ENCODE measurements around the gene WNT7A.

WNT7A gene

DNA sequence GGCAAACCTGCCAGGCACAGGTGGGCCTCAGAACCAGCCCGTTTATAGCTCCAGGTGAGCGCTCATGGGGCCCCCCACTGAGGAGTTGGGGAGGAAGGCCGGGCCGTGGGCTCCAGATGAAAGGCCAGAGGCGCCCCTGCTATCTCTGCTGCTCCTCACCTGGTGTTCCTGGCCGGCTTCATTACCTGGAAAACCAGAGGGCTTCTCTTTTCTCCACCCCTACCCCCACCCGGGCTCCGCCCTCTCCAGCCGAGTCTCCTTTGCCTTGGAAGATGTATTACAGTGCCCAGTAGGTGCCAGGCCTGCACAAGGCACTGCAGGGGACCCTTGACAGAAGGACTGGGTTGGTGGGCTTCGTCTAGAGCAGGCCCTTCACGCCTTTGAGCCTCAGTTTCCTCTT, 111.4 kb downstream of the WNT7A start:
- Histone ChIP-seq H3K9me3 (ENCODE audit: low read length) (no peaks in the 10 kb centered on the region), H3K9me2 (ENCODE audit: low read depth, low read length) (no peaks in the 10 kb centered on the region), H3K79me2 (ENCODE audit: insufficient read depth, low read length) (no peaks in the 10 kb centered on the region), H3K9ac (ENCODE audit: low read length) (no peak overlapping the region), H3K4me1 (ENCODE audit: insufficient read depth, low read length, severe bottlenecking) (no peaks in the 10 kb centered on the region), H3K36me3 (ENCODE audit: insufficient read depth, low read length) (no peaks in the 10 kb centered on the region), H3K27me3 (ENCODE audit: insufficient read depth, low read length) (no peaks in the 10 kb centered on the region), H2AFZ (ENCODE audit: low read length) (no peak overlapping the region), H3K4me3 (ENCODE audit: low read depth, low read length, poor library complexity, severe bottlenecking) (no peak overlapping the region), H3K27ac (ENCODE audit: low read depth, low read length, poor library complexity, severe bottlenecking) (no peak overlapping the region), H4K20me1 (ENCODE audit: insufficient read depth, low read length) (no peaks in the 10 kb centered on the region), H3F3A (ENCODE audit: insufficient read depth, low read length) (no peaks in the 10 kb centered on the region), H3K4me2 (ENCODE audit: low read length) (no peak overlapping the region)
- TF ChIP-seq, protein P1, sequence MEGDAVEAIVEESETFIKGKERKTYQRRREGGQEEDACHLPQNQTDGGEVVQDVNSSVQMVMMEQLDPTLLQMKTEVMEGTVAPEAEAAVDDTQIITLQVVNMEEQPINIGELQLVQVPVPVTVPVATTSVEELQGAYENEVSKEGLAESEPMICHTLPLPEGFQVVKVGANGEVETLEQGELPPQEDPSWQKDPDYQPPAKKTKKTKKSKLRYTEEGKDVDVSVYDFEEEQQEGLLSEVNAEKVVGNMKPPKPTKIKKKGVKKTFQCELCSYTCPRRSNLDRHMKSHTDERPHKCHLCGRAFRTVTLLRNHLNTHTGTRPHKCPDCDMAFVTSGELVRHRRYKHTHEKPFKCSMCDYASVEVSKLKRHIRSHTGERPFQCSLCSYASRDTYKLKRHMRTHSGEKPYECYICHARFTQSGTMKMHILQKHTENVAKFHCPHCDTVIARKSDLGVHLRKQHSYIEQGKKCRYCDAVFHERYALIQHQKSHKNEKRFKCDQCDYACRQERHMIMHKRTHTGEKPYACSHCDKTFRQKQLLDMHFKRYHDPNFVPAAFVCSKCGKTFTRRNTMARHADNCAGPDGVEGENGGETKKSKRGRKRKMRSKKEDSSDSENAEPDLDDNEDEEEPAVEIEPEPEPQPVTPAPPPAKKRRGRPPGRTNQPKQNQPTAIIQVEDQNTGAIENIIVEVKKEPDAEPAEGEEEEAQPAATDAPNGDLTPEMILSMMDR (IDR thresholded peaks at IDR 0.05; ENCODE audit: low read length), result no peak
- TF ChIP-seq EZH2 (IDR thresholded peaks at IDR 0.05; ENCODE audit: borderline replicate concordance, low read length), result no peak

DNA sequence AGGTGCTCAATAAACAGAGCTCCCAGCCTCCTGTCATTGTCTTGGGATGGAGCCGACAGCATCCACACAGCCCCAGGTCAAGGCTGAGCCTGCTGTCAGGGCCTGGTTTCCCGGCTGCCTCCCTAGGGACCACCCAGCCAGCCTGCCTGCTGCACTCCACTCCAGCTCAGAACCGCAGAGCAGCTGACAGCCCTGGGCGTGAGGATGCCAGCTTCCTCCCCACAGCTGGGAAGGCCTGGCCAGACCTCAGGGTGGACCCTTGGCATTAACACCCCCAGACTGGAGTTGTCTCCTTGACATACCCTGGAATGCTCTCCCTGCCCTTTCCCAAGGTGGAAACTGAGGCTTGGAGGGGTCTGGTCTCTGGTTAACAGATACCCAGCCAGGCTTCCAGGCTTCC, 112.0 kb downstream of the WNT7A start:
- H3K9ac ChIP-seq (ENCODE audit: low read length), result no peak overlapping the region
- no peak overlapping the region for H3K4me2 ChIP-seq (ENCODE audit: low read length)
- no peaks in the 10 kb centered on the region for H3K79me2 ChIP-seq (ENCODE audit: insufficient read depth, low read length)
- no peaks in the 10 kb centered on the region for H4K20me1 ChIP-seq (ENCODE audit: insufficient read depth, low read length)
- no peaks in the 10 kb centered on the region for H3K9me3 ChIP-seq (ENCODE audit: low read length)
- H3K27ac ChIP-seq (ENCODE audit: low read depth, low read length, poor library complexity, severe bottlenecking), result no peak overlapping the region
- H3F3A ChIP-seq (ENCODE audit: insufficient read depth, low read length), result no peaks in the 10 kb centered on the region
- H3K4me1 ChIP-seq (ENCODE audit: insufficient read depth, low read length, severe bottlenecking), result no peaks in the 10 kb centered on the region
- no peaks in the 10 kb centered on the region; the same call in 1 of the 2 replicates for H3K27me3 ChIP-seq (ENCODE audit: insufficient read depth, low read length)
- H3K9me2 ChIP-seq (ENCODE audit: low read depth, low read length), result no peaks in the 10 kb centered on the region
- TF ChIP-seq, protein P1 (IDR thresholded peaks at IDR 0.05; ENCODE audit: low read length), result no peak
- TF ChIP-seq EZH2 (IDR thresholded peaks at IDR 0.05; ENCODE audit: borderline replicate concordance, low read length), result no peak
- H3K36me3 ChIP-seq (ENCODE audit: insufficient read depth, low read length), result no peaks in the 10 kb centered on the region
- no peak overlapping the region for H2AFZ ChIP-seq (ENCODE audit: low read length)
- no peak overlapping the region for H3K4me3 ChIP-seq (ENCODE audit: low read depth, low read length, poor library complexity, severe bottlenecking)

DNA sequence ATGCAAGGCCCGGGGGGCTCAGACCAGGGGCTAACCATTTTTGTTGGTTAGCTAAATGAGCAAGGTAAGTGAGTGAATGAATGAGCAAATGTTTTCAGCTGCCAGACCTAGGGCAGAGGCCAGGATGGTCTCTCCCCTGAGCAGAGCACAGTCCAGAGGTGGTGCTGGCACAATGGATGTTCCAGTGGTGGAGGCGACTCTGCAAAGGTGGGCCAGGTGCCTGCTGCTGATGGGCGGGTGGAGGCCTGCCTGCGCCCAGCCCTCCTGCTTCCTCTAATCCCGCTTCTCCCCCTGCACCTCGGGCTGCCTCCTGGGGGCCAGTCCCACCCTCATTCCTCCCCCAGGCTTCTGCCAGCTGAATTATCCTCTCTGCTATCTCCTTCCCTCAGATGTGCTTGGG, 112.8 kb downstream of the WNT7A start:
- Histone ChIP-seq H3K27ac (ENCODE audit: low read depth, low read length, poor library complexity, severe bottlenecking) (no peak overlapping the region), H3K9me3 (ENCODE audit: low read length) (no peaks in the 10 kb centered on the region), H3F3A (ENCODE audit: insufficient read depth, low read length) (no peaks in the 10 kb centered on the region), H3K36me3 (ENCODE audit: insufficient read depth, low read length) (no peaks in the 10 kb centered on the region), H3K27me3 (ENCODE audit: insufficient read depth, low read length) (no peaks in the 10 kb centered on the region; the same call in 1 of the 2 replicates), H3K4me2 (ENCODE audit: low read length) (no peak overlapping the region), H2AFZ (ENCODE audit: low read length) (no peak overlapping the region), H3K79me2 (ENCODE audit: insufficient read depth, low read length) (no peaks in the 10 kb centered on the region), H3K9ac (ENCODE audit: low read length) (no peak overlapping the region), H3K4me3 (ENCODE audit: low read depth, low read length, poor library complexity, severe bottlenecking) (no peak overlapping the region), H3K4me1 (ENCODE audit: insufficient read depth, low read length, severe bottlenecking) (no peaks in the 10 kb centered on the region), H4K20me1 (ENCODE audit: insufficient read depth, low read length) (no peaks in the 10 kb centered on the region), H3K9me2 (ENCODE audit: low read depth, low read length) (no peaks in the 10 kb centered on the region)
- TF ChIP-seq, protein P1 (IDR thresholded peaks at IDR 0.05; ENCODE audit: low read length), result no peak
- TF ChIP-seq EZH2 (IDR thresholded peaks at IDR 0.05; ENCODE audit: borderline replicate concordance, low read length), result no peak

All from OCI-LY1 (cell line).